HPDE6-E6E7 (cell line): ENCODE measurements around the gene CYB5R4.
"Not testable (repeated sequence)": the region's sequence is repeated elsewhere in the genome, so short reads cannot be mapped to it uniquely, and the experiment has no call there.

Experiments
- DNase-seq: peaks from one replicate; pipeline ENCODE4 v3.0.0; 2011; ENCODE audit warnings: missing footprints; ENCODE audit errors: extremely low spot score

CYB5R4 gene

DNA sequence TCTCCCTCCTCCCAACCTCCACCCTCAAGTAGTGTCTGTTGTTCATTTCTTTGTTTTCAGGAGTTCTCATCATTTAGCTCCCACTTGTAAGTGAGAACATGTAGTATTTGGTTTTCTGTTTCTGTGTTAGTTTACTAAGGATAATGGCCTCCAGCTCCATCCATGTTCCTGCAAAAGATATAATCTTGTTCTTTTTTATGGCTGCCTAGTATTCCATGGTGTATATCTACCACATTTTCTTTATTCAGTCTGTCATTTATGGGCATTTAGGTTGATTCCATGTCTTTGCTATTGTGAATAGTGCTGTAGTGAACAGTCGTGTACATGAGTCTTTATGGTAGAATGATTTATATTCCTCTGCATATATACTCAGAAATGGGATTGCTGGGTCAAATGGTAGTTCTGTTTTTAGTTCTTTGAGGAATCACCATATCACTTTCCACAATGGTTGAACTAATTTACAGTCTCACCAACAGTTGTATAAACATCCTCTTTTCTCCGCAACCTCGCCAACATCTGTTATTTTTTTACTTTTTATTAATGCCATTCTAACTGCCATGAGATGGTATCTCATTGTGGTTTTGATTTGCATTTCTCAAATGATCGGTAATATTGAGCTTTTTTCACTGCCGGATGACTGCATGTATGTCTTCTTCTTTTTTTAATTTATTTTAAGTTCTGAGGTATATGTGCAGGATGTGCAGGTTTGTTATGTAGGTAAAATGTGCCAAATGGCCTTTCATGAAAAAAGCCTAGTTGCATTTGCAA lies 48.3 kb downstream of the CYB5R4 start:
- DNase-seq = not testable (repeated sequence)

- DNase-seq = no peak
Observed at GRCh38 chr6:83908813-83909212, 49.3 kb downstream of the CYB5R4 start.

- no peak for DNase-seq
Observed at GRCh38 chr6:83911278-83911677, 51.8 kb downstream of the CYB5R4 start.

DNA sequence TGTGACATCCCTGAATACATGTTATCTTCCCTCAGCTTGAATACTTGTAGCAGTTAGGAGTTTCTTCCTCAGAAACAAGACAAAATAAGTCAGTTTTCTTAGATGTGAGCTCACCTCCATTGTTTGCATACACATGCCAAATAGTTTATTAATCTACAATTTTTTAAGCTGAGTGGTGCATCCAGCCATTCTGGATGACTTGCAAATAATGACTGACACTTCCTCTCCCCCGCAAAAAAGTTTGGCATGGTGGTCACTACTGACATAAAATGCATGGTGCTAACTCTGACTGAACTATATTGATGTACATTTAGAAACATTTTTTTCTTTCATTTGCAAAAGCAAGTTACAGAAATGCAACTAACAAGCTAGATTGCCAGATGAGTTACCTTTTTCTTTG lies 55.5 kb downstream of the CYB5R4 start:
- DNase-seq = no peak

- DNase-seq = no peak
Observed at GRCh38 chr6:83917001-83917400, 57.5 kb downstream of the CYB5R4 start.

GRCh38 chr6:83920017-83920416 lies 60.5 kb downstream of the CYB5R4 start:
- DNase-seq = no peak

- no peak for DNase-seq
Observed at GRCh38 chr6:83921315-83921714, 61.8 kb downstream of the CYB5R4 start.

GRCh38 chr6:83927470-83927869 lies 68.0 kb downstream of the CYB5R4 start:
- DNase-seq = no peak

DNA sequence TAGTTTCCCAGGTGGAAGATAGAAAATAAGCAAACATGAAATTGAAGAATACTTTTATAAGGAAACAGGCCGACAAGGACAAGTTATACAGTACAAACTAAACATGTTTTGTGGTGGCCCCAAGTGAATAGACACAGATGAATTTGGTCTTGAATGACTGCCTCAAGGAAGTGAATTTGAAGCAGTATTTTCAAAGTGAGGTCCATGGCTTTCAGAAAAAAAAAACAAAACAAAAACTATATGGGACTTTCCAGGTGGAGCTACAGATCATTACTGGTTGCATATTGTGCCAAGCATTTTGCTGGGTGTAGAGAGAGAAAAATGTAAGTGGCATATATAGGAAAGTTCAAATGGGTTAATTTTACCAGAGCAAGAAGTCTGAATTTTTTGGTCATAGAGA lies 68.8 kb downstream of the CYB5R4 start:
- DNase-seq = no peak

GRCh38 chr6:83946201-83946833 lies 86.8 kb downstream of the CYB5R4 start:
- not testable (repeated sequence) for DNase-seq

- DNase-seq = not testable (repeated sequence)
Observed at GRCh38 chr6:83947983-83948382, 88.5 kb downstream of the CYB5R4 start.

DNA sequence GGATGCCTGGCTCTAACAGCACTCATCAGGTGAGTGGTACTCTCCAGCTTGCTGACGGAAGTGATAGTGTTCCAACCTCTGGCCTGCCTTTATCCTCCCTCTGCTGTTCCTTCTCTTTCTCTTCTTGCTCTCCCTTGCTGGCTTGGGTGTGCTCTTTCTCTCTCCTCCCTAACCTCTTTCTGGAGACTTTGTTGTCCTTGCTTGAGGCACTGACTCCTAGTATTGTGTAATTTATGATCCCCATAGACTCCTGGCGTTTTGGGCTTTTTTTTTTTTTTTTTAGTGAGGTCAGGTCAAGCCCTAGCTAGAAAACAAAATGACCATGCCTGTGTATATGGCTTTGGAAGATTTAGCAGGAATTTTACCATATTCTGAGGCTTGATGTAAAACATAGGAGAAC lies 89.4 kb downstream of the CYB5R4 start:
- DNase-seq = no peak

DNA sequence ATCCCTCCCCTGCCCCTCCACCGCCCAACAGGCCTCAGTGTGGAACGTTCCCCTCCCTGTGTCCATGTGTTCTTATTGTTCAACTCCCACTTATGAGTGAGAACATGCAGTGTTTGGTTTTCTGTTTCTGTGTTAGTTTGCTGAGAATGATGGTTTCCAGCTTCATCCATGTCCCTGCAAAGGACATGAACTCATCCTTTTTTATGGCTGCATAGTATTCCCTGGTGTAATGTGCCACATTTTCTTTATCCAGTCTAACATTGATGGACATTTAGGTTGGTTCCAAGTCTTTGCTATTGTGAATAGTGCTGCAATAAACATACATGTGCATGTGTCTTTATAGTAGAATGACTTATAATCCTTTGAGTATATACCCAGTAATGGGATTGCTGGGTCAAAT lies 91.9 kb downstream of the CYB5R4 start:
- not testable (repeated sequence) for DNase-seq

DNA sequence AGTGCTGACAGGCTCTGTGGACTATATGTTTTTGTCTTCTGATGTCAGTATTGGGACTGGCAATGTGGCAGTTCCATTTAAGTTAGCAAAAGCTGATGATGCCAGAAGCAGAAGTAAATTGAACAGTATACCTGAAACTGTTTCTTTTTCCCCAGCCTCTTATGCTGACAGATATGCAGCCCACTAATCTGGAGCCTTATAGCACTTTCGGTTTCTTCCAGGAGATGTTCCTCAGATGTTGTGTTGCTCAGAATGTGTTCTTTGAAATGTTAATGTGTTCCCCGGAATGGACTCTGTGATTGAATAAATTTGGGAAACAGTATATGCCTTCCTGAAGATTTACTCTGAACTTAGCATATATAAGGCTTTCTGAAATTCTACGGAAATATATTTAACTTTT lies 93.3 kb downstream of the CYB5R4 start:
- DNase-seq = no peak

DNA sequence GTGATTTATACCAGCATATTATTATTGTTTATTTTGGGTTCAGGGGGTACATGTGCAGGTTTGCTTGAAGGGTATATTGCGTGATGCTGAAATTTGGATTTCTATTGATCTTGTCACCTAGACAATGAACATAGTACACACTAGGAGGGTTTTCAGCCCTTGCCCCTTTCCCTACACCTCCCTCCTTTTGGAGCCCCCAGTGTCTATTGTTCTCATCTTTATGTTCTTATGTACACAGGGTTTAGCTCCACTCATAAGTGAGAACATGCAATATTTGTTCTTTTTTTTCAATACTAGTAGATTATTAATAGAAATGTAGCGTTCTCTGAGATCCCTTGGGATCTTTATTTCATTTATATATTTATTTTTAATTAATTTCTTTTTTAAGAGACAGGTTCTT lies 94.9 kb downstream of the CYB5R4 start:
- DNase-seq = no peak

- DNase-seq = no peak
Observed at GRCh38 chr6:83958241-83958685, 98.8 kb downstream of the CYB5R4 start.

- no peak for DNase-seq
Observed at GRCh38 chr6:83960664-83961063, 101.2 kb downstream of the CYB5R4 start.

DNA sequence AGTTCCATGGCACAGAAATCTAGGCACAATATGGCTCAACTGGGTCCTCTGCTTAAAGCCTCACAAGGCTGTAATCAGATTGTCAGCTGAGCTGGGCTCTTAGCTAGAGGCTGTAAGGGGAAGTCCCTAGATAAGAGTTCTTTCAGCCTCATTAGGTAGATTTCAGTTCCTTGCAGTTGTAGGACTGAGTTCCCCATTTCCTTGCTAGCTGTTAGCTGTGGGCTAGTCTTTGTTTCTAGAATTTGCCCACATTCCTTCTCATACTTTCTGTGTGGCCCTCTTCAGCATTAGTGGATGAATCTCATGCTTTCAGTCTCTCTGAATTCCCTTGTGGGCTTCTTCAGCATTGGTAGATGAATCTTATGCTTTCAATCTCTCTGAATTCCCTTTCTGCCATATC lies 103.1 kb downstream of the CYB5R4 start:
- DNase-seq = no peak

DNA sequence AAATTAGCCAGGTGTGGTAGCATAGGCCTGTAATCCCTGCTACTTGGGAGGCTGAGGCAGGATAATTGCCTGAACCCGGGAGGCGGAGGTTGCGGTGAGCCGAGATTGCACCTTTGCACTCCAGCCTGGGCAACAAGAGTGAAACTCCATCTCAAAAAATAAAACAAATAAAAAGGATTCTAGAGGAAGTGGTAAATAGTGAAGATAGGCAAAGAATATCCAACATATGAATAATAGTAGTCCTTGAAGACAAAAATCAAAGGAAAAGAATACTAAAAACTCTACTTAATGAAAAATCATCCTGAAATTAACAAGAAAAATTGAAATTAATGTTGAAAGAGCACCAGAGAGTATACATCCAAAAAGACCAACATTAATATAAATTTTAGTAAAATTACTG lies 107.0 kb downstream of the CYB5R4 start:
- DNase-seq = no peak

DNA sequence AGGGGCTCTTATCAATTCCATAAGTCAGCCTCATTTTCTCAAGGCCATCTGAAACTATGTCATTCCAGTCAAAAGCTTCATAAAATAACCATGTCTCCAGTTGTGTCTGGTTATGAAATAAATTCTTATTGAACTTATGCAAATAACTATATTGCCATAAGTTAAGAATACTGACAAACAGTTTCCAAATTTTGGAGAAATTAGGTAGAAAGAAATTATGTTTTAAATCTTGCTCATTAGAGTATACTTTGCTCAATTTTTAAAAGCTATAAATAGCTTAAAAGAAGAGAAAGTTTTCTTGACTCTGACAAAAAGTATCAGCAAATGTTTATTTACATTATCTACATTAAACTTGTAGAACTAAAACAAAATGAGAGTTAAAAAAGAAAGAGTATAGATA lies 111.1 kb downstream of the CYB5R4 start:
- no peak for DNase-seq

GRCh38 chr6:83974409-83975050 lies 115.0 kb downstream of the CYB5R4 start:
- no peak for DNase-seq

DNA sequence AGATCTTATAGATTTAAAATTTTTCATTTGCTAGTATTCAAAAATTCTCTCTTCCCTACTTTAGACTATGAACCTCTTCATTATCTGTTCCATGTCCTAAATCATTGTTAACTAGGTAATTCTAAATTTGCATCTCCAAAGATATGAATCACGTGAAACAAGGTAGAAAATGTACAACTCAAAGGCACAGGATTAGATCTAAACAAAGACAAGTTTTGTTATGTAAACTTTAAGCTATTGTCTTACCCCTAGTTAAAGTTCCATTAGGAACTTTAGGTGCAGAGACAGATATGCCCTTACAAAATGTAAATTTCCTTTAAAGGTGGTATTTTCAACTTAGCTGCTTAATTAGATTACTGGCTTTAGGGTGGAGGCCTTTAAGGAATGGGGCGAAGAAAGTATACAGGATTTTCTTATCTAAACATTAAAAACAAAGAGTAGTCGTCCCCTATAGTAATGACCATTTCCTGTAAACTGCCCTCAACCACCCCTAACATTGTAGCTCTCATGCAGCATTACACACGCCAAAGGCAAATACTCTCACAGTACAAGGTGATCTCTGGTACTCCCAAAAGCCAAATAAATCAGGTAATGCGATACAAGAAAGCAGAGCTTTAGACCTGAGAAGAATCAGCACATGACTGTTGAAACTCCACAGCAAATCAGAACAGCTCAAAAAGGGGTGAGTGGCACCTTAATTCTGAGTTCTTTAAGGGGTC lies 116.7 kb downstream of the CYB5R4 start:
- DNase-seq = no peak
